Measurements from ENCODE around the gene PIAS1.

DNA sequence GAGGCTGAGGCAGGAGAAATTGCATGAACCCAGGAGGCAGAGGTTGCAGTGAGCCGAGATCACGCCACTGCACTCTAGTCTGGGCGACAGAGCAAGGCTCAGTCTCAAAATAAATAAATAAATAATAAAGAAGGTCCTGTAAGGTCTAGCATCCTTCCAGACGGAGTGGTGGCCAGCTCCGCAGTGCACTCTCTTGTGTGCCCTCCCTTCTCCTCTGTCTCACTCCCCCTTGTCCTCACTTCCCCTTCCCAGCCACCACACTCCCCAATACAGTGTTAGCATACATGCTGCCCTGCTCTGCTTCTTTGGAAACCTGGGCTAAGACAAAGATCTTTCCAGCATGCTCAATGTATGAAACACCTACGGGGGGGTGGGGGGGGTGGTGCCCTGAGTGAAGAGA lies 178.8 kb downstream of the PIAS1 start:
- TF ChIP-seq, protein P1, sequence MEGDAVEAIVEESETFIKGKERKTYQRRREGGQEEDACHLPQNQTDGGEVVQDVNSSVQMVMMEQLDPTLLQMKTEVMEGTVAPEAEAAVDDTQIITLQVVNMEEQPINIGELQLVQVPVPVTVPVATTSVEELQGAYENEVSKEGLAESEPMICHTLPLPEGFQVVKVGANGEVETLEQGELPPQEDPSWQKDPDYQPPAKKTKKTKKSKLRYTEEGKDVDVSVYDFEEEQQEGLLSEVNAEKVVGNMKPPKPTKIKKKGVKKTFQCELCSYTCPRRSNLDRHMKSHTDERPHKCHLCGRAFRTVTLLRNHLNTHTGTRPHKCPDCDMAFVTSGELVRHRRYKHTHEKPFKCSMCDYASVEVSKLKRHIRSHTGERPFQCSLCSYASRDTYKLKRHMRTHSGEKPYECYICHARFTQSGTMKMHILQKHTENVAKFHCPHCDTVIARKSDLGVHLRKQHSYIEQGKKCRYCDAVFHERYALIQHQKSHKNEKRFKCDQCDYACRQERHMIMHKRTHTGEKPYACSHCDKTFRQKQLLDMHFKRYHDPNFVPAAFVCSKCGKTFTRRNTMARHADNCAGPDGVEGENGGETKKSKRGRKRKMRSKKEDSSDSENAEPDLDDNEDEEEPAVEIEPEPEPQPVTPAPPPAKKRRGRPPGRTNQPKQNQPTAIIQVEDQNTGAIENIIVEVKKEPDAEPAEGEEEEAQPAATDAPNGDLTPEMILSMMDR (conservative IDR thresholded peaks at IDR 0.05; ENCODE audit: low read length), result no peak
- TF ChIP-seq EZH2phosphoT487 (IDR thresholded peaks at IDR 0.05; ENCODE audit: borderline replicate concordance, low read depth, low read length), result no peak
